KOPT-K1 (cell line): ENCODE data around the gene DOC2A.
"Not testable (repeated sequence)": the region's sequence is repeated elsewhere in the genome, so short reads cannot be mapped to it uniquely, and the experiment has no call there.

Source experiments
- H3K27ac ChIP-seq: fragments of 200-600 bp; sonication (generic); 2 replicates; pipeline ENCODE4 v1.5.1; 2016; ENCODE audit warnings: antibody characterized with exemption, mild to moderate bottlenecking, low read depth, low read length; ENCODE audit not compliant: poor library complexity, severe bottlenecking
- H3K36me3 ChIP-seq: fragments of 200-600 bp; sonication (generic); 2 replicates; pipeline ENCODE4 v1.5.1; 2017; ENCODE audit warnings: antibody characterized with exemption, mild to moderate bottlenecking, low read length, moderate library complexity; ENCODE audit not compliant: insufficient read depth
- H3K9me3 ChIP-seq: fragments of 200-600 bp; sonication (generic); 2 replicates; pipeline ENCODE4 v1.5.1; 2017; ENCODE audit warnings: antibody characterized with exemption, low read length, mild to moderate bottlenecking; ENCODE audit not compliant: insufficient read depth, poor library complexity, severe bottlenecking

DOC2A gene

GRCh38 chr16:30017277-30017656 lies 6.4 kb upstream of the DOC2A start:
- Histone ChIP-seq H3K9me3 (no peaks in the 10 kb centered on the region), H3K36me3 (no peaks in the 10 kb centered on the region), H3K27ac (no peak overlapping the region)

GRCh38 chr16:30016555-30017276 lies 5.9 kb upstream of the DOC2A start:
- no peaks in the 10 kb centered on the region for H3K36me3 ChIP-seq
- H3K27ac ChIP-seq: no peak overlapping the region
- H3K9me3 ChIP-seq: no peaks in the 10 kb centered on the region

GRCh38 chr16:30015450-30015849 lies 4.6 kb upstream of the DOC2A start:
- H3K9me3 ChIP-seq, H3K27ac ChIP-seq, H3K36me3 ChIP-seq: not testable (repeated sequence)

GRCh38 chr16:30012598-30012997 lies 1.8 kb upstream of the DOC2A start:
- H3K9me3 ChIP-seq, H3K36me3 ChIP-seq, H3K27ac ChIP-seq: not testable (repeated sequence)

- Histone ChIP-seq H3K27ac (no peak overlapping the region), H3K9me3 (no peaks in the 10 kb centered on the region), H3K36me3 (no peaks in the 10 kb centered on the region)
Observed at GRCh38 chr16:30011714-30012504, 1.1 kb upstream of the DOC2A start.

GRCh38 chr16:30009990-30010843 lies 610 bp downstream of the DOC2A start:
- H3K9me3 ChIP-seq: no peaks in the 10 kb centered on the region
- 0 out of 2 replicates have a peak, but pooled peaks cover 11% of the 10 kb centered on the region for H3K36me3 ChIP-seq
- peak overlapping the region; percentile 38 for H3K27ac ChIP-seq

GRCh38 chr16:30009085-30009862 lies 1.6 kb downstream of the DOC2A start:
- Histone ChIP-seq H3K27ac (no peak overlapping the region), H3K36me3 (0 out of 2 replicates have a peak, but pooled peaks cover 11% of the 10 kb centered on the region), H3K9me3 (no peaks in the 10 kb centered on the region)

- Histone ChIP-seq H3K9me3 (no peaks in the 10 kb centered on the region), H3K27ac (no peak overlapping the region), H3K36me3 (peaks cover 28% of the 10 kb centered on the region; the same call in 1 of the 2 replicates)
Observed at GRCh38 chr16:30007378-30007895, 3.4 kb downstream of the DOC2A start.

GRCh38 chr16:30006659-30007377 lies 4.0 kb downstream of the DOC2A start:
- H3K27ac ChIP-seq: no peak overlapping the region
- peaks cover 34% of the 10 kb centered on the region; the same call in 1 of the 2 replicates for H3K36me3 ChIP-seq
- no peaks in the 10 kb centered on the region for H3K9me3 ChIP-seq

GRCh38 chr16:30006095-30006473 lies 4.7 kb downstream of the DOC2A start:
- Histone ChIP-seq H3K36me3 (peaks cover 42% of the 10 kb centered on the region; the same call in 1 of the 2 replicates), H3K9me3 (no peaks in the 10 kb centered on the region), H3K27ac (no peak overlapping the region)

- peaks cover 47% of the 10 kb centered on the region; the same call in 1 of the 2 replicates for H3K36me3 ChIP-seq
- H3K27ac ChIP-seq: peak overlapping the region; percentile 52
- no peaks in the 10 kb centered on the region for H3K9me3 ChIP-seq
Observed at GRCh38 chr16:30005341-30006094, 5.3 kb downstream of the DOC2A start.

GRCh38 chr16:30004811-30005242 lies 6.0 kb downstream of the DOC2A start:
- H3K27ac ChIP-seq: peak overlapping the region; percentile 52
- peaks cover 54% of the 10 kb centered on the region; the same call in 1 of the 2 replicates for H3K36me3 ChIP-seq
- H3K9me3 ChIP-seq: no peaks in the 10 kb centered on the region

GRCh38 chr16:30004424-30004776 lies 6.4 kb downstream of the DOC2A start:
- H3K27ac ChIP-seq: peak overlapping the region; percentile 52
- H3K9me3 ChIP-seq: no peaks in the 10 kb centered on the region
- H3K36me3 ChIP-seq: peaks cover 59% of the 10 kb centered on the region; the same call in 1 of the 2 replicates
